Cortex of kidney (tissue), 1 donor: ENCODE measurements around the gene DDC.

Experiments used
- DNase-seq: peaks from one replicate; lab custom pipeline; 2025; lab: John Stamatoyannopoulos, UW

The DDC gene

DNA sequence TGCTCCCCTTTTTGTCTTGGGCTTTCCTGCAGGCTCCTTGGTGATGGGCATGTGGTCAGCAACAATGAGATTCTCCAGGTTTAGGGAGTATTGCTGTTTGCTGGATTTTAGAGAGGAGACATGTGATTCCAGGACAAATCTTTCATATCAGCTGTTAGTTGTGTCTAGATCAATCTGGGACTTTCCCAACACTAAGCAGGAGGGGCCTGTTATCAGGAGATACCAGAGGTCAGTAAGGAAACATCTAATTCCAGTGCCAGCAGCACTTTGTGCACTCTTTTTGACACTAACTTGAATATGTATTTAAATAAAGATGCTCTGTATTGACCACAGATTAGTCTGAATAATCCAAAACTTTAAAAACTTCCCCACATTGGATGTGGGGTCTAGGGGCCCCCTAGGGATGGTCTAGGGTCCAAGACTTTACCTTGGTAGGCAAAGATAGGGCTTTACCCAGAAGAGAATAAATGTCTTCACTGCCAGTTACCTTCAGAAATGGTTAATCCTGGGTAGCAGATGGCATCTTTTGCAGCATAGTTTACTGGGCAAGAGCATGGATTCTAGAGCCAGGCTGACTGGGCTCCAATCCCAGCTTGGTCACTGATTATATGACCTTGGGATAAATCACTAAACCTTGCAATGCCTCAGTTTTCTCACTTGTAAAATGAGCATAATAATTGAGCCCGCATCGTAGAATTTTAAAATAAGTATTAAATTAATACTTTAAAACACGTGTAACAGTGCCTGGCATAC, 108.7 kb downstream of the DDC start:
- DNase-seq = no peak

DNA sequence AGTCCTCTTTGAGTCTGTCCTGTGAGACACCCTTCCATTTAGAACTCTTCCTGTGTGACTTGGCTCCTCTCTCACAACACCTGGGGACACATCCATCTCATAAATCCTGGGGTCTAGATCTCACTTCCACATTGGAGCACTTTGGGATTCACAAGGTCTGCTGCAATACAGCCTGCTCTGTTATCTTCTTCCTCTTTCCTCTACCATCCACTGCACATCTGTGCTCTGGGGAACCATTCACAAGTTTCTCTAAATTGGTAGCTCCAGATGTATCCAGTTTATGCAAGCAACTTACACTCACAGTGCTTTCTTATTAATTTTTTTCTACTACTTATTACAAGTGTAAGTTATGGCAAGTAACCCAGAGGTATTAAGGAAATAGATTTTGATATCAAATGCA, 109.5 kb downstream of the DDC start:
- no peak for DNase-seq

- DNase-seq = no peak
Measured at GRCh38 chr7:50454968-50455367, 110.2 kb downstream of the DDC start.

DNA sequence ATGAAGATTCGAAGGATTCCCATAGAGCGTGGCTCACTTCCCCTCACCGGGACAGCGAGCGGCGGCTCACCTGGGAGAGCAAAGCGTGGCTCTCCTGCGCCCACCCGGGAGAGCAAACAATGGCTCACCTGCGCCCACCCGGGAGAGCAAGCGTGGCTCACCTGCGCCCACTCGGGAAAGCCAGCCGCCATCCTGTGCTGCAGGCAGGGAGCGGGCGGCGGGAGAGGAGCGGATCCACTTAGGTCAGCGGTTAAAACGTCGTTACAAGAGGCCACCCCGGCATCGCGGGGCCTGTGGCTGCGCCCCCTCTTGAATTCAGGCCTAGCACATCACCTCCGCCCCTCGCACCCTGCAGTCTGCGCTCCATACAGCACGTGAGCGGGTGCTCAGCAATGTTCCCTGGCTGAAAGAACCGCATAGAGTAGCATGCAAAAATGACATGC, 114.6 kb downstream of the DDC start:
- DNase-seq = no peak

GRCh38 chr7:50449881-50450589, 115.2 kb downstream of the DDC start, which contains the start of gene FIGNL1:
FIGNL1 (minus strand) TSS chr7:50450350; CDS start chr7:50447287, 3,063 bp downstream.
- no peak for DNase-seq

GRCh38 chr7:50449501-50449880, 115.7 kb downstream of the DDC start:
- DNase-seq = no peak

GRCh38 chr7:50448823-50449222, 116.4 kb downstream of the DDC start:
- DNase-seq = no peak

DNA sequence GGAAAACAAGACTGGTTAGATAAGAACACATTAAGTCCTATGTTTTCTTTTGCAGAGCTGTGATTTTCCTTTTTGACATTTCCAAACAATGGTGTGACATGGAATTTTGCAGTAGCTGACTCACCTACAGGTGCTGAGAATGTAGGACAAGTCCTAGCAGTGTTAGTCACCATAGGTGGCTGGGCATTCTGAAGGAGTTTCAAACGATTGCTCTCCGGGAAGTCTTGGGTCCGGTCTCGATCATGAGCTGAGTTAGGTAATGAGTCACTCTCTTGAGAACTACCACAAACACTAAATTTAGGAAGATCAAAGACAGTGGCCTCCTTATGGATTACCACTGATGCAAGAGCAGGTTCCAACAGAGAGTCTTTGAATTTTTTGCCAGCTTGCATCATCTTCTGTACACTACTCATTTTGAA, 118.7 kb downstream of the DDC start:
- DNase-seq = no peak

GRCh38 chr7:50436133-50436806, 128.9 kb downstream of the DDC start:
- DNase-seq = no peak

GRCh38 chr7:50431722-50432305, 133.4 kb downstream of the DDC start:
- DNase-seq = no peak

DNA sequence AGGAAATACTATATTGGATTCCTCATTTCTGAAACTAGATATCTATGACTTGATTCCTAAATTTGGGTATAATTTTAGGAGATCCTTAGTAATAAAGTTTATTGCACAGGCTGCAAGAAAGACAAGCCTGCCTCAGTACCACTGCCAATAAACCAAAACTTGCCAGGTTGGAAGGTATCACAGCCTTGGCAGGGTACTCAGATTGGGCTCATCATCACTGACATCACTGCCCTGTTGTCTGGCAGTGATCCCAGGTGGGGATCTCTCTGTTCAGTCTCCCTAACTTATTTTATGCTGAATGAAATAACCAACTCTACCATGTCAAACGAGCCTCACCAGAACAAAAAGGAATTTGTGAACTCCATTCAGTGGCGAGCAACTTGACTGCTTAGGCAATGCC, 133.9 kb downstream of the DDC start:
- no peak for DNase-seq

- no peak for DNase-seq
Measured at GRCh38 chr7:50428911-50429310, 136.3 kb downstream of the DDC start.

- no peak for DNase-seq
Measured at GRCh38 chr7:50427518-50427917, 137.7 kb downstream of the DDC start.

GRCh38 chr7:50426280-50427045, 138.7 kb downstream of the DDC start:
- no peak for DNase-seq

DNA sequence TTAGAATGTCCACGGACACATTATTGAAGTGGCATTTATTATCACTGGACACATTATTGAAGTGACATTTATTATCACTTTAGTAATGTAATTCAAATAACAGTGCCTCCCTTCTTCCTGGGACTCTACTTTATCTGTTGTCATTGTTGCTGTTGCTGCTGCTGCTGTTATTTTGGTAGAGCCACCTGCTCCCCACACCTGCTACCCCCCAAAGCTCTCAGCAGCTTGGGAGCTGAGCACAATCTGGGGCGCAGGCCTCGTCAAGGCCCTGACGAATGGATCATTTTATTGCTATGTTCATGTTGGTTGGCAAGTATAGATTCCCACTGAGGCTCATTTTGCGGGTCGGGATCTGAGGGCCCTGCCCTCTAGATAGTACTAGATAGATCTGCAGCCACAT, 139.9 kb downstream of the DDC start:
- no peak for DNase-seq

DNA sequence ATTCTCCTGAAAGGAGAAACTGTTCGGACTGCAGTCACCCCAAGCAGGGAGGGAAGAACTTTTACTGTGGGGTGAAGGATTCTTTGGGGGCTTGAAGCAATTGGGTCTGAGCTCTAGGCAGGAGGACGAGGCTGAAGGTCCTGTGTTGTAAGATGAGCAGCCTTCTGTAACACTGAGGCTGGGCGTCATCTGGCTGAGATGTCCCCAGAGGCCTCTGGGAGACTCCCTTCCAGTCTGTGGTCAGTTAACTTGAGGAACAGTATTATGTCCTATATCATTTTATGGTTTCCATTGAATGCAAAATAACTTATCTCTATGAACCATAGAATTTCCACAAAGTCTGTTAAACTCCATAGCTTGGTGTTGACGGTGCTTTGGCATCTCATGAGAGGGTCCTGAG, 141.3 kb downstream of the DDC start:
- DNase-seq = no peak

GRCh38 chr7:50422858-50423257, 142.3 kb downstream of the DDC start:
- no peak for DNase-seq

DNA sequence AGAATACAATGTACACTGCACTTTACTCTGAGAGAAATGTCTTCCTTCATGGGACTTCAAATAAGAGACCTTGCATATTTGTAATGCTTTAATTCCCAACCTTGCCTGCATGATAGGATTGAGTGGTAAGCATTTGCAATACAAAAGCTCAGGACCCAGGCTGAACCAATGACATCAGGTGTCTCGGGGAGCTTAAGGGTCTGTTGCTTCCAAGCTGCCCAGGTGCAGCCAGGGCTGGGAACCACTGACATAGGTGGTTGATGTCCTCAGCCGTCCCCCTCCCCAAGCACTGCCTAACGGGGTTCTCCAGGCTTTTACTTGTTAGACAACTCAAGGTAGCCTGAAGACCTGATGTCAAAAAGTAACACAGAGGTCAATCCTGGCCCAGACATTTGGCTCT, 144.2 kb downstream of the DDC start:
- DNase-seq = no peak

- DNase-seq = no peak
Measured at GRCh38 chr7:50418526-50419290, 146.5 kb downstream of the DDC start.

- DNase-seq = no peak
Measured at GRCh38 chr7:50418086-50418515, 147.1 kb downstream of the DDC start.
